Muscle of arm (tissue), 12 donors: Measurements from ENCODE around the gene EDDM13. TPM values are rescaled to one million over a fixed set of nuclear protein-coding genes. Genes with fewer than 3 reads are reported as not detected.
A peak's percentile ranks its signal among the peaks of the same experiment; 100 is the strongest.
"Not testable (repeated sequence)": the region's sequence is repeated elsewhere in the genome, so short reads cannot be mapped to it uniquely, and the experiment has no call there.

Experiments used
- DNase-seq: peaks from one replicate; pipeline ENCODE4 v3.0.0-alpha.2; 2013
- polyA plus RNA-seq, 12 donors: library from polyadenylated mRNA; unstranded; fragments of 120-200 nt; gene quantifications; one replicate each; pipeline ENCODE4 v1.2.1, GENCODE V29; 2013; ENCODE audit not compliant: insufficient read length in 12 of 12

Gene EDDM13
- polyA plus RNA-seq, 12 donors = 0.88 to 7.0 (median 1.5) TPM; not detected in 2

- no peak for DNase-seq
These were observed 23.2 kb downstream of the EDDM13 start for GRCh38 chr19:56295531-56296455.

- DNase-seq = no peak
These were observed 24.5 kb downstream of the EDDM13 start for GRCh38 chr19:56297010-56297409.

GRCh38 chr19:56299688-56300087 is 27.1 kb downstream of the EDDM13 start:
- no peak for DNase-seq

- DNase-seq = no peak
These were observed 28.6 kb downstream of the EDDM13 start for GRCh38 chr19:56301155-56301554.

GRCh38 chr19:56301886-56302620 is 29.5 kb downstream of the EDDM13 start:
- DNase-seq = no peak

GRCh38 chr19:56304243-56304642 is 31.7 kb downstream of the EDDM13 start:
- DNase-seq = no peak

- no peak for DNase-seq
These were observed 33.5 kb downstream of the EDDM13 start for GRCh38 chr19:56306016-56306415.

GRCh38 chr19:56307062-56307461 is 34.5 kb downstream of the EDDM13 start:
- not testable (repeated sequence) for DNase-seq

- no peak for DNase-seq
These were observed 36.2 kb downstream of the EDDM13 start for GRCh38 chr19:56308792-56309191.

GRCh38 chr19:56309511-56310185 is 37.1 kb downstream of the EDDM13 start:
- no peak for DNase-seq

- no peak for DNase-seq
These were observed 37.9 kb downstream of the EDDM13 start for GRCh38 chr19:56310462-56310861.

GRCh38 chr19:56312342-56312741 is 39.8 kb downstream of the EDDM13 start:
- DNase-seq = no peak

- no peak for DNase-seq
These were observed 40.5 kb downstream of the EDDM13 start for GRCh38 chr19:56312787-56313657.

GRCh38 chr19:56314018-56314380 is 41.5 kb downstream of the EDDM13 start:
- no peak for DNase-seq

- DNase-seq = peak; percentile 98
These were observed 42.0 kb downstream of the EDDM13 start, which contains the start of gene ZSCAN5A for GRCh38 chr19:56314381-56315076. TSS of gene ZSCAN5A (minus strand) at chr19:56314839. CDS start at chr19:56225046, 89,793 bp downstream.

GRCh38 chr19:56315077-56315828 is 42.7 kb downstream of the EDDM13 start:
- peak; percentile 99 for DNase-seq

GRCh38 chr19:56316728-56317127 is 44.2 kb downstream of the EDDM13 start:
- no peak for DNase-seq

GRCh38 chr19:56317749-56318148 is 45.2 kb downstream of the EDDM13 start:
- DNase-seq = no peak

GRCh38 chr19:56319991-56320390 is 47.4 kb downstream of the EDDM13 start:
- no peak for DNase-seq
